H1 (cell line): ENCODE data around the gene FAM9C. TPM values are rescaled to one million over a fixed set of nuclear protein-coding genes. Genes with fewer than 3 reads are reported as not detected.

Experiments used
- CTCF ChIA-PET: fragments of 300-600 bp; sonication (Branson Sonifier 250); formaldehyde crosslinking; loops from one replicate; lab custom pipeline; 2021; ENCODE audit not compliant: partially characterized antibody; lab: Charles Lee
- POLR2A ChIA-PET: fragments of 300-600 bp; sonication (Branson Sonifier 250); formaldehyde crosslinking; loops from one replicate; lab custom pipeline; 2021; ENCODE audit warnings: inconsistent platforms; ENCODE audit not compliant: partially characterized antibody; lab: Charles Lee
- DNase-seq, 2 experiments: peaks; one replicate each; pipeline versions ENCODE4 v3.0.0 to v3.0.0-alpha.2; 2010 to 2022; ENCODE audit warnings: low spot score in 2 of 2, low read depth in 1 of 2, mixed read lengths in 1 of 2
- FAIRE-seq: peaks from 2 replicates; lab custom pipeline; 2011; peaks lifted over from hg19 to GRCh38; lab: Jason Lieb, UNC
- H2AFZ ChIP-seq: 2 replicates; pipeline ENCODE4 v1.8.1; 2012; ENCODE audit warnings: low read length, inconsistent platforms
- H2AK5ac ChIP-seq: 2 replicates; pipeline ENCODE4 v1.6.1; 2013; ENCODE audit warnings: low read depth, low read length
- H2BK120ac ChIP-seq: replicated peaks from 2 replicates; pipeline ENCODE3; 2013; ENCODE audit warnings: low read depth, low read length, inconsistent platforms
- H2BK12ac ChIP-seq: 2 replicates; pipeline ENCODE4 v1.6.1; 2013; ENCODE audit warnings: low read depth, low read length
- H2BK15ac ChIP-seq: 2 replicates; pipeline ENCODE4 v1.6.1; 2013; ENCODE audit warnings: low read length
- H2BK20ac ChIP-seq: 2 replicates; pipeline ENCODE4 v1.6.1; 2013; ENCODE audit warnings: low read length
- H2BK5ac ChIP-seq: 2 replicates; pipeline ENCODE4 v1.6.1; 2013; ENCODE audit warnings: low read depth, low read length
- H3K14ac ChIP-seq: 2 replicates; pipeline ENCODE4 v1.6.1; 2013; ENCODE audit warnings: inconsistent platforms; ENCODE audit not compliant: insufficient read length
- H3K18ac ChIP-seq: 2 replicates; pipeline ENCODE4 v1.6.1; 2013; ENCODE audit warnings: low read length; ENCODE audit errors: extremely low read depth
- H3K23ac ChIP-seq: 2 replicates; pipeline ENCODE4 v1.6.1; 2013; ENCODE audit warnings: inconsistent platforms; ENCODE audit not compliant: insufficient read length
- H3K23me2 ChIP-seq: 2 replicates; pipeline ENCODE4 v1.6.1; 2013; ENCODE audit warnings: low read depth, low read length
- H3K27ac ChIP-seq: 2 replicates; pipeline ENCODE4 v1.6.1; 2011; ENCODE audit warnings: low read depth, low read length, inconsistent platforms
- H3K27me3 ChIP-seq, 4 experiments: replicated peaks in 1 of 4; 1 replicate in 1 of 4; 2 replicates in 3 of 4; pipeline versions ENCODE4 v1.6.1 to v1.8.1; 2011 to 2013; ENCODE audit warnings: low read length in 3 of 4, mild to moderate bottlenecking in 3 of 4, inconsistent platforms in 2 of 4, mixed read lengths in 2 of 4, moderate library complexity in 1 of 4; ENCODE audit not compliant: control insufficient read depth in 3 of 4, insufficient read depth in 3 of 4; ENCODE audit errors: extremely low read depth in 1 of 4
- H3K36me3 ChIP-seq, 4 experiments: 2 replicates each; pipeline versions ENCODE4 v1.6.1 to v1.8.1; 2011 to 2013; ENCODE audit warnings: mild to moderate bottlenecking in 4 of 4, low read length in 3 of 4, moderate library complexity in 2 of 4, control low read depth in 1 of 4, inconsistent platforms in 1 of 4; ENCODE audit not compliant: insufficient read depth in 4 of 4, control insufficient read depth in 2 of 4
- H3K4ac ChIP-seq: replicated peaks from 2 replicates; pipeline ENCODE3; 2013; ENCODE audit warnings: low read length, low read depth, mixed read lengths, inconsistent platforms; ENCODE audit not compliant: insufficient read length
- H3K4me1 ChIP-seq, 4 experiments: replicated peaks in 1 of 4; 1 replicate in 1 of 4; 2 replicates in 3 of 4; pipeline versions ENCODE4 v1.6.1 to v1.8.1; 2011 to 2013; ENCODE audit warnings: low read length in 3 of 4, inconsistent platforms in 2 of 4, mixed read lengths in 1 of 4; ENCODE audit not compliant: insufficient read depth in 4 of 4, control insufficient read depth in 3 of 4
- H3K4me2 ChIP-seq, 2 experiments: 2 replicates each; pipeline versions ENCODE4 v1.6.1 to v1.8.1; 2011 to 2013; ENCODE audit warnings: low read depth in 2 of 2, low read length in 2 of 2, control low read depth in 1 of 2, inconsistent platforms in 1 of 2, mild to moderate bottlenecking in 1 of 2; ENCODE audit not compliant: insufficient read depth in 1 of 2
- H3K4me3 ChIP-seq, 4 experiments: fragments of 200-600, 300-600 bp in 1 of 4; sonication (generic), shearing (Covaris generic), sonication (Bioruptor Twin) in 1 of 4; 2 replicates each; pipeline versions ENCODE4 v1.5.1 to v1.8.1; 2011 to 2016; ENCODE audit warnings: low read length in 4 of 4, low read depth in 3 of 4, control low read depth in 2 of 4, inconsistent platforms in 2 of 4, mild to moderate bottlenecking in 2 of 4, mixed read lengths in 1 of 4, moderate library complexity in 1 of 4; ENCODE audit not compliant: insufficient read depth in 2 of 4; ENCODE audit errors: extremely low read depth in 1 of 4
- H3K56ac ChIP-seq: replicated peaks from 2 replicates; pipeline ENCODE3; 2013; ENCODE audit warnings: low read depth, mild to moderate bottlenecking, mixed read lengths, low read length, inconsistent platforms; ENCODE audit not compliant: insufficient read length
- H3K79me1 ChIP-seq: 2 replicates; pipeline ENCODE4 v1.6.1; 2013; ENCODE audit warnings: low read depth, low read length, control low read depth
- H3K79me2 ChIP-seq, 2 experiments: 2 replicates each; pipeline versions ENCODE4 v1.6.1 to v1.8.1; 2012 to 2013; ENCODE audit warnings: low read length in 2 of 2, mild to moderate bottlenecking in 2 of 2, inconsistent platforms in 1 of 2; ENCODE audit not compliant: insufficient read depth in 2 of 2, control insufficient read depth in 1 of 2
- H3K9ac ChIP-seq, 4 experiments: replicated peaks in 1 of 4; 1 replicate in 1 of 4; 2 replicates in 3 of 4; pipeline versions ENCODE4 v1.6.1 to v1.8.1; 2011 to 2013; ENCODE audit warnings: low read depth in 3 of 4, low read length in 3 of 4, control low read depth in 2 of 4, mild to moderate bottlenecking in 2 of 4, moderate library complexity in 2 of 4, inconsistent platforms in 1 of 4; ENCODE audit errors: extremely low read depth in 1 of 4
- H3K9me3 ChIP-seq, 2 experiments: 2 replicates each; pipeline versions ENCODE4 v1.6.1 to v1.8.1; 2012 to 2013; ENCODE audit warnings: mild to moderate bottlenecking in 2 of 2, moderate library complexity in 2 of 2, control low read depth in 1 of 2, inconsistent platforms in 1 of 2, low read depth in 1 of 2, low read length in 1 of 2, mixed read lengths in 1 of 2; ENCODE audit not compliant: insufficient read depth in 2 of 2
- H4K20me1 ChIP-seq, 2 experiments: replicated peaks in 1 of 2; 2 replicates each; pipeline versions ENCODE3 to v1.8.1; 2011 to 2013; ENCODE audit warnings: inconsistent platforms in 2 of 2, low read length in 2 of 2, mild to moderate bottlenecking in 1 of 2; ENCODE audit not compliant: insufficient read depth in 2 of 2, control insufficient read depth in 1 of 2
- H4K5ac ChIP-seq: 2 replicates; pipeline ENCODE4 v1.6.1; 2013; ENCODE audit warnings: low read length, low read depth, mixed read lengths, inconsistent platforms; ENCODE audit not compliant: insufficient read length
- H4K8ac ChIP-seq: 2 replicates; pipeline ENCODE4 v1.8.0; 2013; ENCODE audit warnings: mild to moderate bottlenecking, moderate library complexity, low read length, inconsistent platforms; ENCODE audit not compliant: insufficient read depth; ENCODE audit errors: extremely low read depth
- H4K91ac ChIP-seq: replicated peaks from 2 replicates; pipeline ENCODE3; 2013; ENCODE audit warnings: low read length, mixed read lengths, inconsistent platforms; ENCODE audit not compliant: insufficient read length
- ASH2L ChIP-seq: fragments of 200-600, 300-600 bp; sonication (generic); IDR thresholded peaks from one replicate; pipeline ENCODE4 v1.7.1; 2017; ENCODE audit warnings: low read length
- BRCA1 ChIP-seq: IDR thresholded peaks from 2 replicates; pipeline ENCODE4 v1.6.1; 2012; ENCODE audit warnings: low read depth, low read length, improper control_type of control experiment
- CBX5 ChIP-seq: fragments of 300-800, 300-1000 bp; sonication (generic); IDR thresholded peaks from 2 replicates; pipeline ENCODE4 v1.7.1; 2016; ENCODE audit warnings: antibody characterized with exemption, low read length, low read depth
- EZH2 ChIP-seq: fragments of 200-600 bp; sonication (generic); IDR thresholded peaks from 2 replicates; pipeline ENCODE4 v1.7.1; 2012; ENCODE audit warnings: low read depth, mild to moderate bottlenecking, moderate library complexity, low read length, inconsistent platforms; ENCODE audit not compliant: severe bottlenecking
- GABPA ChIP-seq: IDR thresholded peaks from 2 replicates; pipeline ENCODE4 v1.6.1; 2011; ENCODE audit warnings: mild to moderate bottlenecking, low read length, moderate library complexity, borderline replicate concordance; ENCODE audit not compliant: insufficient read depth
- SAP30 ChIP-seq: fragments of 300-600 bp; sonication (generic); IDR thresholded peaks from 2 replicates; pipeline ENCODE4 v1.7.1; 2012; ENCODE audit warnings: low read length, moderate library complexity, mild to moderate bottlenecking, inconsistent platforms; ENCODE audit not compliant: insufficient read depth, insufficient replicate concordance
- SIX5 ChIP-seq: IDR thresholded peaks from 2 replicates; pipeline ENCODE4 v1.6.1; 2011; ENCODE audit warnings: mild to moderate bottlenecking, low read depth, low read length
- ZNF274 ChIP-seq: IDR thresholded peaks from 2 replicates; pipeline ENCODE4 v1.7.0; 2012; ENCODE audit warnings: low read length, borderline replicate concordance; ENCODE audit errors: extremely low read depth
- WGBS, 2 experiments: shearing (Covaris generic) in 1 of 2; methylation state at CpG; one replicate each; pipeline versions ENCODE4 v1.1.6 to v1.1.7; 2013 to 2015; ENCODE audit warnings: low lambda C conversion rate in 2 of 2, mixed read lengths in 2 of 2, inconsistent platforms in 1 of 2, low coverage in 1 of 2, missing lambda C conversion rate in 1 of 2; ENCODE audit not compliant: insufficient replicate concordance in 2 of 2, insufficient coverage in 1 of 2, insufficient read length in 1 of 2; ENCODE audit errors: extremely low coverage in 1 of 2, missing lambda C conversion rate in 1 of 2; 5-methylcytosine and 5-hydroxymethylcytosine counted together
- polyA plus RNA-seq, 7 experiments: library from polyadenylated mRNA; depleted of rRNA in 3 of 7; stranded (reverse) in 5 of 7; unstranded in 2 of 7; fragments of >200 nt in 5 of 7; fragments of 200-250 nt in 2 of 7; gene quantifications; 1 replicate in 5 of 7; 2 replicates in 1 of 7; 4 replicates in 1 of 7; pipeline versions ENCODE4 v1.2.1 to v1.2.3, GENCODE V29; 2011 to 2013; ENCODE audit warnings: missing spikeins in 2 of 7, mixed read lengths in 2 of 7
- total RNA-seq: library from RNA; stranded (reverse); fragmentation: NEBNext Ultra II Directional; extraction: Animal tissue kit (Norgen Biotek cat#: 25700); gene quantifications from 2 replicates; pipeline ENCODE4 v1.2.1, GENCODE V29; 2021

The FAM9C gene
- total and polyA plus RNA-seq, 2 of the 8 experiments (the other 6 are each of a cell fraction or from before 2014, with no cell fraction given), result not detected

DNA sequence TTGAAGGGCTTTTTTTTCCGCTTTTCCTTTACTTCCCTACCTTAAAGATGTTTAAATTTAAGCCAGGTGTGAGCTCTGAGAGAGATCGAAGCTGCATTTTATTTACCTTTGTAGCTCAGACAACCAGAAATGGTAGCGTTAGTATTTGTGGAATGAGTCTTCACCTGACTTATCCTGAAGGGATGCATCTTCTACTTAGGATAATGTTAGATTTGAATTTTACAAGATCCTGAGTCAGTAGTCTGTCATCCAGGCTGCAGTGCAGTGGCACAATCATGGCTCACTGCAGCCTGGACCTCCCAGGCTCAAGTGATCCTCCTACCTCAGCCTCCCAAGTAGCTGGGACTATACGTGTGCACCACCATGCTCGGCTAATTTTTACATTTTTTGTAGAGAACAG, 43.3 kb downstream of the FAM9C start:
- Histone ChIP-seq H3K23me2 (no peaks in the 10 kb centered on the region), H2BK12ac (no peak overlapping the region), H3K56ac (no peak overlapping the region), H3K9ac (no peak overlapping the region), H4K5ac (no peak overlapping the region), H2BK120ac (no peak overlapping the region), H3K14ac (no peak overlapping the region), H3K23ac (no peak overlapping the region), H3K27ac (no peak overlapping the region), H2BK20ac (no peak overlapping the region), H4K8ac (no peak overlapping the region), H2AFZ (no peak overlapping the region), H2BK5ac (no peak overlapping the region), H3K79me2 (no peaks in the 10 kb centered on the region), H3K36me3 (no peaks in the 10 kb centered on the region), H2BK15ac (no peak overlapping the region), H3K4ac (no peak overlapping the region), H4K20me1 (no peaks in the 10 kb centered on the region), H3K4me3 (no peak overlapping the region), H3K18ac (no peak overlapping the region), H3K4me2 (no peak overlapping the region), H3K27me3 (no peaks in the 10 kb centered on the region), H3K79me1 (no peaks in the 10 kb centered on the region), H3K4me1 (peaks cover 0 to 7% (median 0%) of the 10 kb centered on the region in 4 experiments; a peak in 3 of 7 replicates), H3K9me3 (no peaks in the 10 kb centered on the region), H4K91ac (no peak overlapping the region), H2AK5ac (no peak overlapping the region)
- ChIA-PET POLR2A (interaction anchor here (3.4 kb wide), 1 partner anchor 25 kb away, joined by 10 read pairs; no protein-coding TSS in a partner anchor), CTCF (no interaction called here)
- TF ChIP-seq SIX5 (no peak), CBX5 (no peak), ASH2L (no peak), SAP30 (no peak), ZNF274 (no peak), EZH2 (no peak), GABPA (no peak), BRCA1 (no peak)
- FAIRE-seq, result no peak
- DNase-seq, result no peak
- 86% methylated on average over 5 of the region's 5 CpGs; no CpG with 5 or more reads in 1 of the 2 experiments for WGBS, 2 experiments
